ENCODE measurements around the gene IVL. TPM values are rescaled to one million over a fixed set of nuclear protein-coding genes. Genes with fewer than 3 reads are reported as not detected.

The IVL gene
- total and polyA plus RNA-seq, 2 donors (not counting 3 experiments of a cell fraction or from before 2014, with no cell fraction given), result not detected

- ChIA-PET CTCF (no interaction called here), POLR2A (no interaction called here)
- FAIRE-seq, result no peak
- intact Hi-C loops (cut with micrococcal nuclease) (no loop called here), dilution Hi-C loops (cut with MboI; ENCODE audit: extremely low pct_ligation_motif_present, low sequenced_read_pairs) (no loop called here)
- Histone ChIP-seq H3K27me3 (ENCODE audit: control insufficient read depth in 2 of 2, insufficient read depth in 2 of 2, low read length in 2 of 2) (no peaks in the 10 kb centered on the region), H3K9me1 (replicated peaks; ENCODE audit: control insufficient read depth, extremely low read depth, insufficient read depth, low read length) (no peaks in the 10 kb centered on the region), H3K79me2 (ENCODE audit: control insufficient read depth, insufficient read depth, low read length) (no peaks in the 10 kb centered on the region), H3K36me3 (ENCODE audit: control insufficient read depth in 2 of 2, extremely low read depth in 1 of 2, insufficient read depth in 2 of 2, low read length in 2 of 2) (no peaks in the 10 kb centered on the region), H2AFZ (ENCODE audit: low read depth, low read length) (no peak overlapping the region), H3K4me2 (ENCODE audit: insufficient read depth, low read length) (no peak overlapping the region), H4K20me1 (replicated peaks; ENCODE audit: control insufficient read depth, extremely low read depth, insufficient read depth, low read length) (no peaks in the 10 kb centered on the region), H3K9ac (replicated peaks; ENCODE audit: extremely low read depth, insufficient read depth, low read length) (no peak overlapping the region), H3K4me1 (ENCODE audit: control insufficient read depth, extremely low read depth, insufficient read depth, low read length) (no peaks in the 10 kb centered on the region), H3K27ac (ENCODE audit: insufficient read depth, low read depth, low read length) (no peak overlapping the region), H3K4me3 (replicated peaks in 1 of 3; ENCODE audit: insufficient read depth in 1 of 3, low read depth in 1 of 3, low read length in 3 of 3) (no peak overlapping the region), H3K9me3 (replicated peaks; ENCODE audit: control insufficient read depth, insufficient read depth, low read length) (no peaks in the 10 kb centered on the region)
- TF ChIP-seq JUN (IDR thresholded peaks at IDR 0.05; ENCODE audit: borderline replicate concordance, insufficient read depth, insufficient read length, low read depth), result no peak
- no peak for TF ChIP-seq MAX (IDR thresholded peaks at IDR 0.05; ENCODE audit: insufficient read depth, insufficient read length)
- TF ChIP-seq FOS (IDR thresholded peaks at IDR 0.05; ENCODE audit: borderline replicate concordance, insufficient read depth, low read length), result no peak
- TF ChIP-seq CTCF (IDR thresholded peaks at IDR 0.05; ENCODE audit: extremely low read depth in 1 of 2, insufficient read depth in 1 of 2, low read depth in 1 of 2, low read length in 2 of 2), result no peak
- TF ChIP-seq POLR2AphosphoS5 (IDR thresholded peaks at IDR 0.05; ENCODE audit: insufficient read depth, low read depth, low read length), result no peak
- no peak for TF ChIP-seq MYC (IDR thresholded peaks at IDR 0.05; ENCODE audit: low read depth, low read length)
- TF ChIP-seq EZH2 (IDR thresholded peaks at IDR 0.05; ENCODE audit: borderline replicate concordance, low read depth, low read length, severe bottlenecking), result no peak
- TF ChIP-seq POLR2A (IDR thresholded peaks at IDR 0.05; ENCODE audit: low read depth, low read length), result no peak
- no peak for TF ChIP-seq GATA2 (IDR thresholded peaks at IDR 0.05; ENCODE audit: insufficient read depth, insufficient read length, low read depth, low read length)
- BruUV-seq (replicated peaks), result no TSS peak
- no peak for DNase-seq (ENCODE audit: low read depth, low spot score)
Observed at GRCh38 chr1:152957561-152957960, 49.2 kb downstream of the IVL start.

Data from endothelial cell of umbilical vein (primary cell).